GM12874 (cell line): ENCODE data around the gene ABHD16A.

ENCODE experiments used
- CTCF ChIP-seq: IDR thresholded peaks from 2 replicates; pipeline ENCODE4 v1.5.1; 2011; ENCODE audit warnings: low read depth, mild to moderate bottlenecking, control low read depth, low read length, moderate library complexity; ENCODE audit not compliant: insufficient read depth

ABHD16A gene

DNA sequence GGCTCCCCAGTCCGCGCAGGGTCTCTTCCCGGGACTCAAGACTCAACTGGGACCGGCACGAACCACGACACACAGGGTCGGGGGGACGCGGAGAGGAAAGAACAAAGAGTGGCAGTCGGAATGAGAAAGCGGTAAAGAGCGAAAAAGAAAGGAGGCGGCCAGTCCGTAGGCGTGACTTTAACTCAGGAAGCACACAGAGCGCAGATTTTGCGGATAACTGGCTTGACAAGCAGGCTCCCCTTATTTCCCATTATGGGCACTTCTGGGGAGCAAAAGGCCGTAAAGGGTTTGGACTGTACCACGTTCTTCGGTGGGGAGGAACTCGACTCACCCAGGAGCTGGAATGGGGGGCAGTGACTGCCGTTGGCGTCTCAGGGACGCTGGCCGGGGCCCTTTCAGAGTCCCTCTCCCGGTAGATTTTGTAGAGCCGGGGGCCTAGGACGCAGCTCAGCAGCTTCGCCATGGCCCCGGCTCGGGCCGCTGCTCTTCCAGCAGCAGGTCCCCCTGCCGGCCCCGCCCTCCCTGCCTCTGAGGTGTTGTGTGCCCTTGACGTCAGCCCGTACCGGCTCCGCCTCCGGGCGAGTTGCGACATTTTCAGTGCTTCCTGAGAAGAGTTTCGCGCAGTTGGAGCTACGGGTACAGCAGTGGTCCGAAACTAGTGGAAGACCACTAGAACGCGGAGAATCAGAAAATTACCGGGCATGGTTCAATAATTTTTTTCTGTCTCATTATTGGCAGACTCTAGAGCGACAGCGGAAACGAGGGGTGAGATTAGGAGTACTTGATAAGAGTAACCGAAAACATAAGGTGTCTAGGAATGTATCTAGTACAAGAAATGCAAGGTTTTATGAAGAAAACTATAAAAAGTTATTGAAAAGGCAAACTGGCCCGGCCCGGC, at the start of gene ABHD16A:
ABHD16A (minus strand) TSS at position 506 of the 898 bp plus-strand sequence; CDS start at position 463, 43 bp downstream.
- TF ChIP-seq CTCF = no peak

GRCh38 chr6:31752739-31753319, 49.7 kb upstream of the ABHD16A start:
- no peak for TF ChIP-seq CTCF

DNA sequence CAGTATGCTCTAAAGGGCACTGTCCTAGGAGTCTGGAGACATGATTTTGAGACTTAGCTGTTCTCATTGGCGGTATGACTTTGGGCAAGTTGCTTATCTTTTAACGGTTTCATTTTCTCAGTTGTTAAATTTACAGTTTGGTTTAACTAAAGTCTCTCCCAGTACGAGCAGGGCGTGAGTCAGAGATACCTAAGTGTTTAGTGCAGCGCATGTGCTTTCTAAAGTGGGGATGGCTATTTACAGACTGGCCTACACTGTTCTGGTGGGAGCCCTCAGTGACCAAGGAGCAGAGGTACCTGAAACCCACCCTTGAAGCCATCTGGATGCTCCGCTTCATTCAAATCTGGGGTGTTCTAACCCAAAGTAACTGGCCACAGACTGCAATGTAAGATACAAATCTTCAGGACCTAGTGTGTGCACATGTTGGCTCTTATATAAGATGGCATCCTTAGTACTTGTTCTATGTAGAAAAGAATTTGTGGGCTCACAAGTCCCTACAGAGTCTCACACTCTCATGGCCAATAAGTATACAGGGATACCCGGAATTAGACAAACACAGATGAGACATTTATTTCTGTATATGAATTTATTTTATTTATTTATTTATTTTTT, 47.4 kb upstream of the ABHD16A start:
- TF ChIP-seq CTCF = no peak

DNA sequence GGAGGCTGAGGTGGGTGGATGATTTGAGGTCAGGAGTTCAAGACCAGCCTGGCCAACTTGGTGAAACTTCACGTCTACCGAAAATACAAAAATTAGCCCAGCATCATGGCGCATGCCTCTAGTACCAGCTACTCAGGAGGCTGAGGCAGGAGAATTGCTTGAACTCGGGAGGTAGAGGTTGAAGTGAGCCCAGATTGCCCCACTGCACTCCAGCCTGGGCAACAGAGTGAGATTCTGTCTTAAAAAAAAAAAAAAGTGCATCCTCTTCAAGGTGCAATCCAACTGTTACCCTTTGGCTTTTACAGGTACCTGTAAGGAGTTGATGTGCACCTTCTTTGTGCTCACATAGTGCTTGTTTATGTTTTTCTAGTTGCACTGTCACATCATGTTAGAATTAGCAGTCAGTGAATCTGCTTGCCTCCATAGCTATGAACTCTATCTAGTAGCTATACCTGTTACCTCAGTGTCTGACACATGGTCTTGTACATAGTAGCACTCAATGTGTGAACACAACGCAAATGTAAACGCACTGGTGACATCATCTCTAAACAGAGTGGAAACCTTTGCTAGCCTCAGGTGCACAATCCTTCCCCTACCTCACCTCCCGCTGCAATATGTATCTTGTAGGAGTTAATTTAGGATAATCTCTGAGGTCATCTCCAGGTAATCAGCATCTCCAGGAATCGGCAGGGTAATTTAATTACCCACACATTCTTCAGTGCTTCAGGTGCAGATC, 46.3 kb upstream of the ABHD16A start:
- no peak for TF ChIP-seq CTCF

- no peak for TF ChIP-seq CTCF
These were observed 41.3 kb upstream of the ABHD16A start for GRCh38 chr6:31744422-31744821.

DNA sequence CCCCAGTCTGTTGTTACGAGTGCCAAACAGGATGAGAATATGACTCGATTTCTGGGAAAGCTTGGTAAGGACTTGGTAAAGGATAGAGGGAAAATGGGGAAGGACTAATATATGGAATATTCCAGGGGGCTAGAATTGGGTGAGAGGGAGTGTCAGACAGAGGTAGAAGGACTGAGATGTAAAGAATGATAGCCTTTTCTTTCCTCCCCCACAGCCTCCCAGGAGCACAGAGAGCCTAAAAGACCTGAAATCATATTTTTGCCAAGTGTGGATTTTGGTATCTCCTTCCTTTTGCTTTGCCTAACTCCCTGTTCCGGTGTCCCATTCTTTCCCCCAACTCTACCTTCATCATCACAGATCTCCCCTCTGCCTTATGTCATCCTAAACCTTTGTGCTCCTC, 39.8 kb upstream of the ABHD16A start:
- TF ChIP-seq CTCF = no peak

GRCh38 chr6:31741815-31742214, 38.7 kb upstream of the ABHD16A start:
- no peak for TF ChIP-seq CTCF
